ENCODE results near the gene RAB5A.
"Not testable (repeated sequence)": the region's sequence is repeated elsewhere in the genome, so short reads cannot be mapped to it uniquely, and the experiment has no call there.

The RAB5A gene, protein sequence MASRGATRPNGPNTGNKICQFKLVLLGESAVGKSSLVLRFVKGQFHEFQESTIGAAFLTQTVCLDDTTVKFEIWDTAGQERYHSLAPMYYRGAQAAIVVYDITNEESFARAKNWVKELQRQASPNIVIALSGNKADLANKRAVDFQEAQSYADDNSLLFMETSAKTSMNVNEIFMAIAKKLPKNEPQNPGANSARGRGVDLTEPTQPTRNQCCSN

DNA sequence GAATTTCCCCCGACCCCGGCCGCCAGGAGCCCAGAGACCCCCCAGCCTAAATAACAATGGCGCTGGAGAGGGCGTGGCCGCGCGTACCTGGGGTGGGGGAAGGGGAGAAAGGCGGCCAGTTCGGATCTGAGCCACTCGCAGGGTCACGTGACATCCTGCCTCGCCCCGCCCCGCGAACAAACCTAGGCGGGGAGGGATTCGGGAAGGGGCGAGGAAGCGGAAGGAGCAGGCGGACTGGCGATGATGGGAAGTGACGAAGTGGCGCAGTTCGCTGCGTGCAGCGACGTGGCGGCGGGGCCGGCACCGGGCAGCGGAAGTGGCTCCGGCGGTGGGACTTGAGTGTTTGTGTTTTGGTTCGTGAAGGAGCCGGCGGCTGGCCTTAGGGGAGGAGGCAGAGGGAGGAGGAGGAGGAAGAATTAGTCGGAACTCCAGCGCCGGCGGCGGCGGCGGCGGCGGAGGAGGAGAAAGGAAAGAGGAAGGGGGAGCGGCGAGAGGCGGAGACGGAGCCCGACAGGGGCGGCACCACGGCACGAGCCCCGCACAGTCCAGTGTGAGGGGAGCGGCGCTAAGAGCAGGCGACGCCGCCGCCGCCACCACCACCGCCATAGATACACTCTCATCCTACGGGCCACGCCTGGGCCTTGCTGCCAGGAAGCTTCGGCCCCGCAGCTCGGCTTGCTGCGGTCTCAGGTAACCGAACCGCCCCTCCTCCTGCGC lies at the start of gene RAB5A:
Gene RAB5A (plus strand): TSS at position 266 of the 717 bp plus-strand sequence. CDS start 3,802 bp downstream, outside the sequence.
- no CpG with 5 or more reads among the region's 73 CpGs for WGBS (ENCODE audit: insufficient coverage, insufficient read length)
- Histone ChIP-seq H3K36me3 (ENCODE audit: control insufficient read depth, insufficient read depth, low read length) (peaks cover 4% of the 10 kb centered on the region; the same call in 1 of the 2 replicates), H3K9me3 (ENCODE audit: control insufficient read depth, insufficient read depth, low read length) (no peaks in the 10 kb centered on the region), H3K4me3 (ENCODE audit: low read length) (peak within 1 kb of the TSS; percentile 92), H3K4me1 (ENCODE audit: control insufficient read depth, insufficient read depth, low read length) (peaks cover 4% of the 10 kb centered on the region; the same call in 1 of the 2 replicates), H3K27ac (ENCODE audit: low read length) (no peak within 1 kb of the TSS), H3K27me3 (ENCODE audit: control insufficient read depth, insufficient read depth, low read length) (no peaks in the 10 kb centered on the region)
- peak; percentile 92 for DNase-seq (ENCODE audit: low read depth, low spot score)

DNA sequence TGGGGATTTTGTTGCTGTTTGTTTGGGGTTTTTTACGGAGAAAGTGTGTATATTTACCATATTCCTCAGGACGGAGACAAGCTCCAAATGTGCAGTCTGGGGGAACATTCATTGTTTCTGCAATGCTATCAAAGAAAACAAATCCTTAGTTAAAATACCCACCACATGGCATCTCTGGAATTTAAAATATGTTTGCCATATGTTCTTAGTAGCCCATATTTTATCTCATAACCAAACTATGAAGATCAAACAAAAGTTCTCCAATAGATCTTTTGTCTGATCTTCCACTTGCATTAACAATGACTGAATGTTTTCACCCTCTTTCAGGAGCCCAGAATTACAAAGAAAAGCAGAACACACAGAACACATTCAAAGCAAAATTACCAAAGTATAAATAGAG lies 48.2 kb upstream of the RAB5A start:
- WGBS (ENCODE audit: insufficient coverage, insufficient read length), result 100% methylated on average over 1 of the region's 2 CpGs
- DNase-seq (ENCODE audit: low read depth, low spot score), result no peak
- Histone ChIP-seq H3K27ac (ENCODE audit: low read length) (no peak overlapping the region), H3K4me3 (ENCODE audit: low read length) (no peak overlapping the region), H3K4me1 (ENCODE audit: control insufficient read depth, insufficient read depth, low read length) (no peaks in the 10 kb centered on the region), H3K9me3 (ENCODE audit: control insufficient read depth, insufficient read depth, low read length) (no peaks in the 10 kb centered on the region), H3K36me3 (ENCODE audit: control insufficient read depth, insufficient read depth, low read length) (no peaks in the 10 kb centered on the region), H3K27me3 (ENCODE audit: control insufficient read depth, insufficient read depth, low read length) (no peaks in the 10 kb centered on the region)

DNA sequence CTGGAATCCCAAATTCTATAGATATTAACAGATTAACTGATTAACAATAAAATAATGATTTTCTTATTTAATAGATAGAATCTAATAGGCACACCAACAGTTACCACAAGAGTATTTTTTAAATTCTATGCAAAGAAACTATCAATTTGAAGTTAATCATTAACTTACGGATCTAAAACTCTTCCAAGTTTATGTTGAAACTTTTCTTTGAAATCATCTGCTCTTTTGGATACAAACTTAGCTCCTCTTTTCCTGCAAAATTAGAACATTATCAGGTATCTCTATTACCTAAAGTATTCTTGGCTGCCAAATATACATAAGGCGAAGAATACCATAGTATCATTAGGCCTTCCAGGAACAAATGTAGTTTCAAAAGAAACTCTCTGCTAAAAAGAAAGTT lies 47.6 kb upstream of the RAB5A start:
- H3K9me3 ChIP-seq (ENCODE audit: control insufficient read depth, insufficient read depth, low read length), result no peaks in the 10 kb centered on the region
- H3K27ac ChIP-seq (ENCODE audit: low read length), result no peak overlapping the region
- no peaks in the 10 kb centered on the region for H3K4me1 ChIP-seq (ENCODE audit: control insufficient read depth, insufficient read depth, low read length)
- no peak overlapping the region for H3K4me3 ChIP-seq (ENCODE audit: low read length)
- H3K36me3 ChIP-seq (ENCODE audit: control insufficient read depth, insufficient read depth, low read length), result no peaks in the 10 kb centered on the region
- no peak for DNase-seq (ENCODE audit: low read depth, low spot score)
- H3K27me3 ChIP-seq (ENCODE audit: control insufficient read depth, insufficient read depth, low read length), result no peaks in the 10 kb centered on the region
- no CpG with 5 or more reads among the region's 2 CpGs for WGBS (ENCODE audit: insufficient coverage, insufficient read length)

DNA sequence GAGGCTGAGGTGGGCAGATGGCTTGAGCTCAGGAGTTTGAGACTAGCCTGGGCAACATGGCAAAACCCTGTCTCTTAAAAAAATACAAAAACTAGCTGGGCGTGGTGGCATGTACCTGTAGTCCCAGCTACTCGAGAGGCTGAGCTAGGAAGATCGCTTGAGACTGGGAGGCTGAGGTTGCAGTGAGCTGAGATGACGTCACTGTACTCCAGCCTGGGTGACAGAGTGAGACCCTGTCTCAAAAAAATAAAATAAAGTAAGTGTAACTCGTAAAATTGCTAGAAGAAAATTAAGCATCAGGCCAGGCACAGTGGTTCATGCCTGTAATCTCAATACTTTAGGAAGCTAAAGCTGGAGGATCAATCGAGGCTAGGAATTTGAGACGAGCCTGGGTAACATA lies 47.1 kb upstream of the RAB5A start:
- H3K4me1 ChIP-seq (ENCODE audit: control insufficient read depth, insufficient read depth, low read length); DNase-seq (ENCODE audit: low read depth, low spot score); H3K9me3 ChIP-seq (ENCODE audit: control insufficient read depth, insufficient read depth, low read length); H3K27me3 ChIP-seq (ENCODE audit: control insufficient read depth, insufficient read depth, low read length); H3K36me3 ChIP-seq (ENCODE audit: control insufficient read depth, insufficient read depth, low read length); H3K4me3 ChIP-seq (ENCODE audit: low read length); H3K27ac ChIP-seq (ENCODE audit: low read length): not testable (repeated sequence)
- no CpG with 5 or more reads among the region's 7 CpGs for whole genome bisulfite sequencing (ENCODE audit: insufficient coverage, insufficient read length)

DNA sequence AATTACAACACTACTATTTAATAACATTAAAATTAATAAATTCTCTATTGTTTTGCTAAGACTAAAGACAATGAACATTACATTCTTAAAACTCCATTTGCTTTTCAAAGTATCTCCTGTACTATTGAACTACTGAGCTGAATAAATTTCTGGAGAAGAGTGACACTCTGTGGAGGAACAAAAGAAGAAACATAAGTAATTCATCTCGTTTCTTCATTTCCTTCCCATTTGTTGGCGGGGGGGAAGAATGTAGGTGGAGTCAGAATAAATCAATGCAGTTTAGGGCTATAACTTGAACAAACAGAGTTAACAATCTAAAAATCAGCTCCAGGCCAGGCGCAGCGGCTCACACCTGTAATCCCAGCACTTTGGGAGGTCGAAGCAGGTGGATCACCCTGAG lies 45.6 kb upstream of the RAB5A start:
- H3K36me3 ChIP-seq (ENCODE audit: control insufficient read depth, insufficient read depth, low read length), result no peaks in the 10 kb centered on the region
- no peak overlapping the region for H3K4me3 ChIP-seq (ENCODE audit: low read length)
- H3K27me3 ChIP-seq (ENCODE audit: control insufficient read depth, insufficient read depth, low read length), result no peaks in the 10 kb centered on the region
- WGBS (ENCODE audit: insufficient coverage, insufficient read length), result no CpG with 5 or more reads among the region's 5 CpGs
- H3K4me1 ChIP-seq (ENCODE audit: control insufficient read depth, insufficient read depth, low read length), result no peaks in the 10 kb centered on the region
- DNase-seq (ENCODE audit: low read depth, low spot score), result no peak
- H3K27ac ChIP-seq (ENCODE audit: low read length), result no peak overlapping the region
- H3K9me3 ChIP-seq (ENCODE audit: control insufficient read depth, insufficient read depth, low read length), result no peaks in the 10 kb centered on the region

DNA sequence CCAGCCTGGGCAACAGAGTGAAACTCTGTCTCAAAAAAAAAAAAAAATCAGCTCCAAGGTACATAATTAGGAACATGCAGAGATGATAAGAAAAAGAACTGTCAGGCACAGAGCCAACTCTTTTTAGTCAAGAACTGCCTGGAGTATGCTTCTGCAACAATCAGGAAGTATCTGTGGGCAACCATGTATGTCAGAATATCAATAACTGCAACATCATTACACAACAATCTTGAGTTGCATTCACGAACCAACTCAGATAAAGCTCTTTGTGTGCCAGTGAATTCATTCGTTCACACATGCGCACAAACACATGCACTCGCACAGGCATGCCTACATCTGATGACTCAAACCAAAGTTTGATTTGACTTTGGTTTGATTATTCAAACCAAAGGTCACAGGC lies 45.0 kb upstream of the RAB5A start:
- no peak overlapping the region for H3K27ac ChIP-seq (ENCODE audit: low read length)
- H3K27me3 ChIP-seq (ENCODE audit: control insufficient read depth, insufficient read depth, low read length), result no peaks in the 10 kb centered on the region
- H3K36me3 ChIP-seq (ENCODE audit: control insufficient read depth, insufficient read depth, low read length), result no peaks in the 10 kb centered on the region
- H3K9me3 ChIP-seq (ENCODE audit: control insufficient read depth, insufficient read depth, low read length), result no peaks in the 10 kb centered on the region
- no peaks in the 10 kb centered on the region for H3K4me1 ChIP-seq (ENCODE audit: control insufficient read depth, insufficient read depth, low read length)
- no CpG with 5 or more reads among the region's 4 CpGs for WGBS (ENCODE audit: insufficient coverage, insufficient read length)
- H3K4me3 ChIP-seq (ENCODE audit: low read length), result no peak overlapping the region
- no peak for DNase-seq (ENCODE audit: low read depth, low spot score)

DNA sequence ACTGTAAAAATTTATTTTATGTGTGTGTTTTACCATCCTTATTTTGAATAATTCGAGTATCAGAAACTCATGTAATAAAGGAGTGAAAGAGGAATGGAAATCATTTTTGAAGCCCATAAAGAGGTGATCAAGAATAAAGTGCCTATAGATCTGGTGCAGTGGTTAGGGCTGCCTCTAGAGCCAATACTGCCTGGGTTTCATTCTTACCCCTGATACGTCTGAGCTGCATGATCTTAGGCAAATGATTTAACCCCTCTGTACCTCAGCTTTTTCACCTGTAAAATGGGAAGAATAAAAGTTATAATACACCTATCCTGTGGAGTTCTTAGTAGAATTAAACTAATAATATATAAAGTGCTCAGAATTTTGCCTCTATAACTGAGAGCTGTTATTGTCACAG lies 43.2 kb upstream of the RAB5A start:
- Histone ChIP-seq H3K36me3 (ENCODE audit: control insufficient read depth, insufficient read depth, low read length) (no peaks in the 10 kb centered on the region), H3K4me3 (ENCODE audit: low read length) (no peak overlapping the region), H3K27ac (ENCODE audit: low read length) (no peak overlapping the region), H3K4me1 (ENCODE audit: control insufficient read depth, insufficient read depth, low read length) (no peaks in the 10 kb centered on the region), H3K27me3 (ENCODE audit: control insufficient read depth, insufficient read depth, low read length) (no peaks in the 10 kb centered on the region), H3K9me3 (ENCODE audit: control insufficient read depth, insufficient read depth, low read length) (no peaks in the 10 kb centered on the region)
- no peak for DNase-seq (ENCODE audit: low read depth, low spot score)
- no CpG with 5 or more reads among the region's 2 CpGs for whole genome bisulfite sequencing (ENCODE audit: insufficient coverage, insufficient read length)

DNA sequence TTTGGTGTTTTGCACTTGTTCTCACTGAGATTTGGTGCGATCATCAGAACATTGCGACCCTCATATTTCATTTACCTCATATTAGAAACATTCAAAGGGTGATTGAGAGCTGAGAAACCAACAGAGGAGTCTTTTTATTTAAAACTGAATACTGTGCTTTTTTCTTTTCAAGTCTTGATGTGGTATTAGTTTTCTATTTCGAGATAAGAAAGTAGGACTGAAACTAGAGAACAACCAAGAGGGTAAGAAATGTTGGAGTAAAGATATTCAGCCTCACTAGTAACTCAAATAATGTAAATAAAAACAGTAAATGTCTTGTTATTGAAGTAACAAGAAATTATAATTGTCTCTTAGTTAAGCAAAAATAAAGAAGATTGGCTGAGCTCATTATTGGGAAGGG lies 39.4 kb upstream of the RAB5A start:
- H3K4me1 ChIP-seq (ENCODE audit: control insufficient read depth, insufficient read depth, low read length), result no peaks in the 10 kb centered on the region
- WGBS (ENCODE audit: insufficient coverage, insufficient read length), result no CpG with 5 or more reads among the region's 3 CpGs
- no peaks in the 10 kb centered on the region for H3K36me3 ChIP-seq (ENCODE audit: control insufficient read depth, insufficient read depth, low read length)
- H3K9me3 ChIP-seq (ENCODE audit: control insufficient read depth, insufficient read depth, low read length), result no peaks in the 10 kb centered on the region
- H3K27ac ChIP-seq (ENCODE audit: low read length), result no peak overlapping the region
- no peaks in the 10 kb centered on the region for H3K27me3 ChIP-seq (ENCODE audit: control insufficient read depth, insufficient read depth, low read length)
- no peak overlapping the region for H3K4me3 ChIP-seq (ENCODE audit: low read length)
- no peak for DNase-seq (ENCODE audit: low read depth, low spot score)

DNA sequence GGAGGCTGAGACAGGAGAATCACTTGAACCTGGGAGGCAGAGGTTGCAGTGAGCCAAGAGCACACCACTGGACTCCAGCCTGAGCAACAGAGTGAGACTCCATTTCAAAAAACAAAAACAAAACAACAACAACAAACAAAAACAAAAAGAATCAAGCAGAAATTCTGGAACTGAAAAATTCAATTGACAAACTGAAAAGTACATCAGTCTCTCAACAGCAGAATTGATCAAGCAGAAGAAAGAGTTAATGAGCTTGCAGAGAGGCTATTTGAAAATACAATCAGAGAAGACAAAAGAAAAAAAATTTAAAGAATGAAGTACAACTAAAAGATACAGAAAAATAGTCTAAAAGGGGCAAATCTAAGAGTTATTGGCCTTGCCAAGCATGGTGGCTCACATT lies 35.4 kb upstream of the RAB5A start:
- H3K27me3 ChIP-seq (ENCODE audit: control insufficient read depth, insufficient read depth, low read length), result no peaks in the 10 kb centered on the region

DNA sequence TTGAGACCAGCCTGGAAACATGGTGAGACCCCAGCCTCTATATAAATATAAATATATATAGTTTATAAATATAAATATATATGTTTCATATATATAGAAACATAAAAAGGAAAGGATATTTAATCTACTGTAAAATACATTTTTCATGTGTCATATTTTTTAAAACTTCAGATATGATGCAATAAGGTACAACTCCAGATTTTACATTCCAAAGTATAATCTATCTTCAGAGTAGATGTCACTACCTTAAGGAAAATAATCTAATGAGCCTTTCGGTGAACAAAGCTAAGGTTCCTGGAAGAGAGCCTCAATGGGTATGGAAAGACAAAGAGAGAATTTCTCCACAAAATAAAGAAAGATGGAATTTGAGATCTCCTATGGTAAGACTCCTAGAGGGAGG lies 29.7 kb upstream of the RAB5A start:
- Histone ChIP-seq H3K4me1 (ENCODE audit: control insufficient read depth, insufficient read depth, low read length) (no peaks in the 10 kb centered on the region), H3K9me3 (ENCODE audit: control insufficient read depth, insufficient read depth, low read length) (no peaks in the 10 kb centered on the region), H3K27ac (ENCODE audit: low read length) (no peak overlapping the region), H3K4me3 (ENCODE audit: low read length) (no peak overlapping the region), H3K36me3 (ENCODE audit: control insufficient read depth, insufficient read depth, low read length) (no peaks in the 10 kb centered on the region), H3K27me3 (ENCODE audit: control insufficient read depth, insufficient read depth, low read length) (no peaks in the 10 kb centered on the region)
- DNase-seq (ENCODE audit: low read depth, low spot score), result no peak
- no CpG with 5 or more reads among the region's 1 CpG for WGBS (ENCODE audit: insufficient coverage, insufficient read length)

More for the DNA sequence above, 35.4 kb upstream of the RAB5A start:
- H3K36me3 ChIP-seq (ENCODE audit: control insufficient read depth, insufficient read depth, low read length), result no peaks in the 10 kb centered on the region
- no peaks in the 10 kb centered on the region for H3K9me3 ChIP-seq (ENCODE audit: control insufficient read depth, insufficient read depth, low read length)
- no peak overlapping the region for H3K4me3 ChIP-seq (ENCODE audit: low read length)
- no peak for DNase-seq (ENCODE audit: low read depth, low spot score)
- H3K27ac ChIP-seq (ENCODE audit: low read length), result no peak overlapping the region
- H3K4me1 ChIP-seq (ENCODE audit: control insufficient read depth, insufficient read depth, low read length), result no peaks in the 10 kb centered on the region

Data from iPS DF 6.9 (cell line).